ENCODE results near the gene MBD3L3.

- TF ChIP-seq CTCF (IDR thresholded peaks at IDR 0.05) (no peak), POLR2A (IDR thresholded peaks at IDR 0.05) (no peak)
Measured at GRCh38 chr19:7069904-7070226, 11.4 kb upstream of the MBD3L3 start.

Measured in thyroid gland (tissue), 4 donors.